Stimulated activated CD4-positive, alpha-beta T cell treated with anti-CD3 and anti-CD28 coated beads, Interleukin-2, amount 100 ng/mL, for 4 hours (primary cell): Measurements from ENCODE around the gene ARHGEF5.
"Not testable (repeated sequence)": the region's sequence is repeated elsewhere in the genome, so short reads cannot be mapped to it uniquely, and the experiment has no call there.

Experiments used
- DNase-seq: peaks from one replicate; pipeline ENCODE4 v3.0.0-alpha.2; 2020; ENCODE audit warnings: low read depth

ARHGEF5 gene

GRCh38 chr7:144384071-144384470 lies 28.9 kb downstream of the ARHGEF5 start:
- DNase-seq = no peak

GRCh38 chr7:144384555-144385245 lies 29.5 kb downstream of the ARHGEF5 start:
- peak; percentile 46 for DNase-seq

- no peak for DNase-seq
Measured at GRCh38 chr7:144386741-144387140, 31.5 kb downstream of the ARHGEF5 start.

DNA sequence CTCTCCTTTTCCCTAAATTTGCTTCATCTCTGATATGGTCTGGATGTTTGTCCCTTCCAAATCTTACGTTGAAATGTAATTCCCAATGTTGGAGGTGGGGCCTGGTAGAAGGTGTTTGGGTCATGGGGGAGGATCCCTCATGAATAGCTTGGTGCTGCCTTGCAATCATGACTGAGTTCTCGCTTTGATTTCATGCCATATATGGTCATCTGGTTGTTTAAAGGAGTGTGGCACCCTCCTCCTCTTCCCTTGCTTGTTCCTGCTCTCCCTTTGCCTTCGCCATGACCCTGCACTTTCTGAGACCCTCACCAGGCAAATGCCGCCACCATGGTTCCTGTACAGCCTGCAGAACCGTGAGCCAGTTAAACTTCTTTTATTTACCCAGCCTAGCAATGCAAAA lies 33.7 kb downstream of the ARHGEF5 start:
- no peak for DNase-seq

- DNase-seq = no peak
Measured at GRCh38 chr7:144390481-144390880, 35.3 kb downstream of the ARHGEF5 start.

DNA sequence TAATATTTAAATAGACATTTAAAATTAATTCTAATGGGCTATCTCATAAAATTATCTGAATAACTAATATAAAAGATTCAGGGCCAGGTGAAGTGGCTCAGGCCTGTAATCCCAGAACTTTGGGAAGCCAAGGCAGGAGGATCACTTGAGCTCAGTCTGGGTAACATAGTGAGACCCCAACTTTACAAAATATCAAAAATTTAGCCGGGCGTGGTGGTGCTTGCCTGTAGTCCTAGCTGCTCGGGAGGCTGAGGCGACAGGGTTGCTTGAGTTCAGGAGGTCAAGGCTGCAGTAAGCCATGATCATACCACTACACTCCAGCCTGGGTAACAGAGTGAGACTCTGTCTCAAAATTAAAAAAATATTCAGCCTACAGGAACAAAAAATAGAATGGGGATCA lies 35.8 kb downstream of the ARHGEF5 start:
- DNase-seq = no peak

DNA sequence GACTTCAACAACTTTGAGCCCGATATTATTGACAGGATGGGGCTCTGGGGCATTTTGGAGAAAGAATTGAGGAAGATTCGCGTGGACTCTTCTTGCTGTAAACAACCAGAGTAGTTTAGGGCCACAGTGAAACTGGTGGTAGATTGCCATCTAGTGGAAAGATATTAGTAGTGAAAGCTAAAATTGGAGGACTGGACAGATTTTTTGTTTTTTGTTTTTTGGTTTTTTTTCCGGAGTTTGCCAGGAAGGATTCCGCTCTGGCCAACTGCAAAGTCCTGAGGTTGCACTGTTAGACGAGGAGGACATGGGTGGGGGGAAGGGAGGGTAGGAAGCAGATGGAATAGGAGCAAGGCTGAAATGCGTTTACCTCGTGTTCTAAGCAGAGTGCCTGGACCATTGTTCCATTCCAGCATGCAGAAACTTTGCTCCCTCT lies 36.6 kb downstream of the ARHGEF5 start:
- DNase-seq = no peak

GRCh38 chr7:144397086-144397485 lies 41.9 kb downstream of the ARHGEF5 start:
- DNase-seq = no peak

DNA sequence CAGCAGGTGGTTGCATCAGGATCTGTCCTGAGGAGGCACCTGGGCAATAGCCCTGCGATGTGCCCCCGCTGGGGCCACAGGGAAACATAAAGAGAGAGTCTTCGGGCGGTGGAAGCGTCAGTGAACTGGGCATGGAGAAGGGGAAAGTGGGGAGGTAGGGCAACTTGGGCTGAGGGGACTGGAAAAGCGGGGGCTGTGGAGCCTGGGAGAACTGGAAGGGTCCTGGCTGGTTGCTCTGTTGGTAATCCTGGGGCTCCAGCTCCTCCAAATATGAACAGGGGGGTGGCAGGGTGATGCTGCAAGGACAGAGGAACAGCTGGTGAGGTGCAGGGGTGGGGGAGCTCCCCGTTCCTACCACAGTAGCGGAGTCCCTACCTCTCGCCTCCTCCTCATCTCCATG lies 43.1 kb downstream of the ARHGEF5 start:
- no peak for DNase-seq

DNA sequence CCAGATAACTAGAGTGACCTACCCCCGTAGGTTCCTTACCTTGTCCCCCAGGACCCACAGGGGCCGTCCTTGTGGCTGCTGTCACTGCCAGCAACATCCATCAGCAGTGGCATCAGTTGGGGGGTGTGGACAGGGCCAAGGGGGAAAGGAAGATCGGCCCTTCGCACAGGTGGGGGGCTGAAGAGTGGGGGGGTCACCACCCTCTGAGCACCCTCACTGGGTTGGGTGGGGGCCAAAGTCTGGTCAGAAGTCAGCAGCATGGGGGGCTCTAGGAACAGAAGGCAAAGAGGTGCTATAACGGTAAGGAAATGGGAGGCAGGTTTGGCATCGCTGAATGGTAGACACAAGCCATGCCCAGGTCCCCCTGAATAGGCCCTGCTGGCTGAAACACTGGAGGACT lies 43.7 kb downstream of the ARHGEF5 start:
- no peak for DNase-seq

- DNase-seq = no peak
Measured at GRCh38 chr7:144399946-144400345, 44.7 kb downstream of the ARHGEF5 start.

- no peak for DNase-seq
Measured at GRCh38 chr7:144401490-144401889, 46.3 kb downstream of the ARHGEF5 start.

GRCh38 chr7:144403102-144403501 lies 47.9 kb downstream of the ARHGEF5 start:
- DNase-seq = no peak

GRCh38 chr7:144403649-144404061 lies 48.5 kb downstream of the ARHGEF5 start, which contains the start of gene NOBOX:
Gene NOBOX (minus strand): TSS chr7:144403693.
- no peak for DNase-seq

GRCh38 chr7:144404946-144405345 lies 49.7 kb downstream of the ARHGEF5 start:
- DNase-seq = no peak

- DNase-seq = no peak
Measured at GRCh38 chr7:144407266-144407931, 52.2 kb downstream of the ARHGEF5 start.

- DNase-seq = no peak
Measured at GRCh38 chr7:144408121-144408520, 52.9 kb downstream of the ARHGEF5 start.

GRCh38 chr7:144410441-144410840 lies 55.2 kb downstream of the ARHGEF5 start:
- DNase-seq = no peak

GRCh38 chr7:144414815-144415214 lies 59.6 kb downstream of the ARHGEF5 start:
- DNase-seq = no peak

- no peak for DNase-seq
Measured at GRCh38 chr7:144415858-144416257, 60.7 kb downstream of the ARHGEF5 start.

- no peak for DNase-seq
Measured at GRCh38 chr7:144416341-144416740, 61.1 kb downstream of the ARHGEF5 start.

- not testable (repeated sequence) for DNase-seq
Measured at GRCh38 chr7:144418931-144419330, 63.7 kb downstream of the ARHGEF5 start.

DNA sequence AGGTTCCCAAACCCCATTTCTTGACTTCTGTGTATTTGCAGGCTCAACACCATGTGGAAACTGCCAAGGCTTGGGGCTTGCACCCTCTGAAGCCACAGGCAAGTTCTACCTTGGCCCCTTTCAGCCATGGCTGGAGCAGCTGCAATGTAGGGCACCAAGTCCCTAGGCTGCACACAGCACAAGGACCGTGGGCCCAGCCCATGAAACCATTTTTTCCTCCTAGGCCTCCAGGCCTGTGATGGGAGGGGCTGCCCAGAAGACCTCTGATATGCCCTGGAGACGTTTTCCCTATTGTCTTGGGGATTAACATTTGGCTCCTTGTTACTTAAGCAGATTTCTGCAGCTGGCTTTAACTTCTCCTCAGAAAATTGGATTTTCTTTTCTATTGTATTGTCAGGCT lies 72.3 kb downstream of the ARHGEF5 start:
- DNase-seq = not testable (repeated sequence)

DNA sequence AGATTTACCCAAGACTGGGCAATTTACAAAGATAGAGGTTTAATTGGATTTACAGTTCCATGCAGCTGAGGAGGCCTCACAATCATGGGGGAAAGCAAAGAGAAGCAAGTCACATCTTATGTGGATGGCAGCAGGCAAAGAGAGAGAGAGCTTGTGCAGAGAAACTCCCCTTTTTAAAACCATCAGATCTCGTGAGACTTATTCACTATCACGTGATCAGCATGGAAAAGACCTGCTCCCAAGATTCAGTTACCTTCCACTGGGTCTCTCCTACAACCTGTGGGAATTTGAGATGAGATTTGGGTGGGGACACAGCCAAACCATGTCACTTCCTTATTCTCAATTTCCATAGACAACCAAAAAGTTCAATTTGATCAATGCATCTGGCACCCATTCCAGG lies 73.2 kb downstream of the ARHGEF5 start:
- no peak for DNase-seq
